ENCODE results near the gene ERCC4. TPM values are rescaled to one million over a fixed set of nuclear protein-coding genes. Genes with fewer than 3 reads are reported as not detected.

Gene ERCC4
- total RNA-seq, 2 donors from 2014 or later = 12.9 to 18.2 TPM

- H3K27ac Mint-ChIP-seq = no peak overlapping the region
- no peak overlapping the region for H3K4me3 Mint-ChIP-seq
- 96 to 97% methylated on average over 3 of the region's 3 CpGs for WGBS, 2 experiments (ENCODE audit: insufficient coverage in 1 of 2, insufficient read length in 1 of 2)
- no peak for DNase-seq
- H3K9me3 Mint-ChIP-seq = no peaks in the 10 kb centered on the region
- no peaks in the 10 kb centered on the region for H3K36me3 ChIP-seq (ENCODE audit: control insufficient read depth, insufficient read depth, low read length)
- no peak overlapping the region for H3K9ac ChIP-seq (ENCODE audit: extremely low read depth, low read length, poor library complexity, severe bottlenecking)
- no peaks in the 10 kb centered on the region for H3K36me3 Mint-ChIP-seq (ENCODE audit: low read depth)
- no peak for TF ChIP-seq CTCF (conservative IDR thresholded peaks at IDR 0.05)
- no peaks in the 10 kb centered on the region for H3K9me3 ChIP-seq (ENCODE audit: control insufficient read depth, low read length)
- H3K27ac ChIP-seq (ENCODE audit: low read depth, low read length) = no peak overlapping the region
- H3K4me1 ChIP-seq (ENCODE audit: control insufficient read depth, insufficient read depth, low read length) = no peaks in the 10 kb centered on the region
- H3K27me3 ChIP-seq (ENCODE audit: control insufficient read depth, insufficient read depth, low read length, poor library complexity, severe bottlenecking) = no peaks in the 10 kb centered on the region
- H3K4me3 ChIP-seq (ENCODE audit: low read length) = no peak overlapping the region
- no peaks in the 10 kb centered on the region for H3K27me3 Mint-ChIP-seq (ENCODE audit: insufficient read depth)
- no peaks in the 10 kb centered on the region for H3K4me1 Mint-ChIP-seq
Measured at GRCh38 chr16:13982451-13982850, 62.5 kb downstream of the ERCC4 start.

GRCh38 chr16:13983625-13984024 is 63.7 kb downstream of the ERCC4 start:
- WGBS, 2 experiments (ENCODE audit: insufficient coverage in 1 of 2, insufficient read length in 1 of 2) = 95% methylated on average over 4 of the region's 5 CpGs; no CpG with 5 or more reads in 1 of the 2 experiments
- no peaks in the 10 kb centered on the region for H3K4me1 ChIP-seq (ENCODE audit: control insufficient read depth, insufficient read depth, low read length)
- Mint-ChIP-seq H3K27me3 (ENCODE audit: insufficient read depth) (no peaks in the 10 kb centered on the region), H3K4me1 (no peaks in the 10 kb centered on the region), H3K4me3 (no peak overlapping the region), H3K36me3 (ENCODE audit: low read depth) (no peaks in the 10 kb centered on the region), H3K9me3 (peaks cover 3% of the 10 kb centered on the region), H3K27ac (no peak overlapping the region)
- no peaks in the 10 kb centered on the region for H3K9me3 ChIP-seq (ENCODE audit: control insufficient read depth, low read length)
- H3K4me3 ChIP-seq (ENCODE audit: low read length) = no peak overlapping the region
- H3K27me3 ChIP-seq (ENCODE audit: control insufficient read depth, insufficient read depth, low read length, poor library complexity, severe bottlenecking) = no peaks in the 10 kb centered on the region
- no peaks in the 10 kb centered on the region for H3K36me3 ChIP-seq (ENCODE audit: control insufficient read depth, insufficient read depth, low read length)
- H3K27ac ChIP-seq (ENCODE audit: low read depth, low read length) = no peak overlapping the region
- TF ChIP-seq CTCF (conservative IDR thresholded peaks at IDR 0.05) = no peak
- DNase-seq = no peak
- no peak overlapping the region for H3K9ac ChIP-seq (ENCODE audit: extremely low read depth, low read length, poor library complexity, severe bottlenecking)

GRCh38 chr16:13984794-13985193 is 64.8 kb downstream of the ERCC4 start:
- Mint-ChIP-seq H3K4me1 (no peaks in the 10 kb centered on the region), H3K27ac (no peak overlapping the region), H3K27me3 (ENCODE audit: insufficient read depth) (no peaks in the 10 kb centered on the region), H3K4me3 (no peak overlapping the region), H3K36me3 (ENCODE audit: low read depth) (no peaks in the 10 kb centered on the region), H3K9me3 (peaks cover 3% of the 10 kb centered on the region)
- Histone ChIP-seq H3K27ac (ENCODE audit: low read depth, low read length) (no peak overlapping the region), H3K4me3 (ENCODE audit: low read length) (no peak overlapping the region), H3K9ac (ENCODE audit: extremely low read depth, low read length, poor library complexity, severe bottlenecking) (no peak overlapping the region), H3K4me1 (ENCODE audit: control insufficient read depth, insufficient read depth, low read length) (no peaks in the 10 kb centered on the region), H3K27me3 (ENCODE audit: control insufficient read depth, insufficient read depth, low read length, poor library complexity, severe bottlenecking) (no peaks in the 10 kb centered on the region), H3K9me3 (ENCODE audit: control insufficient read depth, low read length) (no peaks in the 10 kb centered on the region), H3K36me3 (ENCODE audit: control insufficient read depth, insufficient read depth, low read length) (no peaks in the 10 kb centered on the region)
- no peak for DNase-seq
- TF ChIP-seq CTCF (conservative IDR thresholded peaks at IDR 0.05) = no peak
- 87 to 93% methylated on average over 3 to 8 of the region's 8 CpGs for WGBS, 2 experiments (ENCODE audit: insufficient coverage in 1 of 2, insufficient read length in 1 of 2)
